NCI-H2171 (cell line): ENCODE data around the gene SETD1A.

Experiments used
- DNase-seq: peaks from one replicate; lab custom pipeline; 2025; lab: John Stamatoyannopoulos, UW

Gene SETD1A

GRCh38 chr16:30953511-30954124, 3.9 kb upstream of the SETD1A start:
- DNase-seq, result peak; percentile 32

GRCh38 chr16:30954993-30955392, 2.6 kb upstream of the SETD1A start:
- no peak for DNase-seq

GRCh38 chr16:30956601-30957455, 726 bp upstream of the SETD1A start:
- DNase-seq, result peak; percentile 83

- DNase-seq, result no peak
Observed at GRCh38 chr16:30958175-30959079, 873 bp downstream of the SETD1A start.

- DNase-seq, result no peak
Observed at GRCh38 chr16:30961384-30961783, 3.8 kb downstream of the SETD1A start.

- DNase-seq, result no peak
Observed at GRCh38 chr16:30963925-30964511, 6.5 kb downstream of the SETD1A start.

- DNase-seq, result no peak
Observed at GRCh38 chr16:30964574-30965226, 7.1 kb downstream of the SETD1A start.

- no peak for DNase-seq
Observed at GRCh38 chr16:30965436-30965835, 7.9 kb downstream of the SETD1A start.

GRCh38 chr16:30966033-30966619, 8.6 kb downstream of the SETD1A start:
- DNase-seq, result no peak

GRCh38 chr16:30967795-30968194, 10.2 kb downstream of the SETD1A start:
- no peak for DNase-seq

- no peak for DNase-seq
Observed at GRCh38 chr16:30969246-30969842, 11.8 kb downstream of the SETD1A start.

GRCh38 chr16:30971298-30971697, 13.7 kb downstream of the SETD1A start:
- DNase-seq, result no peak

- no peak for DNase-seq
Observed at GRCh38 chr16:30972872-30973271, 15.3 kb downstream of the SETD1A start.

GRCh38 chr16:30974348-30974747, 16.8 kb downstream of the SETD1A start:
- no peak for DNase-seq

GRCh38 chr16:30976486-30976885, 18.9 kb downstream of the SETD1A start:
- DNase-seq, result no peak

- DNase-seq, result no peak
Observed at GRCh38 chr16:30977502-30977901, 19.9 kb downstream of the SETD1A start.

GRCh38 chr16:30979170-30980022, 21.8 kb downstream of the SETD1A start:
- DNase-seq, result no peak

GRCh38 chr16:30980023-30980371, 22.4 kb downstream of the SETD1A start:
- no peak for DNase-seq

- no peak for DNase-seq
Observed at GRCh38 chr16:30980434-30980833, 22.9 kb downstream of the SETD1A start.

- no peak for DNase-seq
Observed at GRCh38 chr16:30980959-30981358, 23.4 kb downstream of the SETD1A start.
